ENCODE results near the gene MS4A18. TPM values are rescaled to one million over a fixed set of nuclear protein-coding genes. Genes with fewer than 3 reads are reported as not detected.

The MS4A18 gene
- total RNA-seq, 3 donors from 2014 or later: not detected

- no peaks in the 10 kb centered on the region for H3K9me3 ChIP-seq
- H3K27me3 ChIP-seq: peaks cover 0 to 25% of the 10 kb centered on the region in 2 donors
- no peak overlapping the region for H3K27ac ChIP-seq
- TF ChIP-seq POLR2AphosphoS5 (IDR thresholded peaks at IDR 0.05) (no peak), CTCF (IDR thresholded peaks at IDR 0.05) (no peak), POLR2A (IDR thresholded peaks at IDR 0.05) (no peak)
- no peaks in the 10 kb centered on the region for H3K36me3 ChIP-seq
- no peaks in the 10 kb centered on the region for H3K4me1 ChIP-seq
- H3K4me3 ChIP-seq: no peak overlapping the region
- intact Hi-C loops (cut with DNase I; ENCODE audit: low total_unique reads): no loop called here
- DNase-seq (ENCODE audit: low spot score in 2 of 2): no peak
Measured at GRCh38 chr11:60762851-60763691, 38.6 kb downstream of the MS4A18 start.

- peak in 1 of 2 donors; percentile 19 for DNase-seq (ENCODE audit: low spot score in 2 of 2)
- TF ChIP-seq POLR2A (IDR thresholded peaks at IDR 0.05) (no peak), CTCF (IDR thresholded peaks at IDR 0.05) (no peak)
- Histone ChIP-seq H3K9me3 (no peaks in the 10 kb centered on the region), H3K4me1 (no peaks in the 10 kb centered on the region), H3K36me3 (no peaks in the 10 kb centered on the region), H3K27ac (no peak overlapping the region), H3K4me3 (no peak overlapping the region), H3K27me3 (peaks cover 0 to 27% of the 10 kb centered on the region in 2 donors)
- intact Hi-C loops (cut with DNase I; ENCODE audit: low total_unique reads): no loop called here
Measured at GRCh38 chr11:60763692-60764369, 39.3 kb downstream of the MS4A18 start.

GRCh38 chr11:60764879-60765278 lies 40.4 kb downstream of the MS4A18 start:
- TF ChIP-seq CTCF (IDR thresholded peaks at IDR 0.05) (no peak), POLR2A (IDR thresholded peaks at IDR 0.05) (no peak), POLR2AphosphoS5 (IDR thresholded peaks at IDR 0.05) (no peak)
- Histone ChIP-seq H3K4me3 (no peak overlapping the region), H3K4me1 (no peaks in the 10 kb centered on the region), H3K27me3 (peaks cover 0 to 27% of the 10 kb centered on the region in 2 donors), H3K36me3 (no peaks in the 10 kb centered on the region), H3K9me3 (no peaks in the 10 kb centered on the region), H3K27ac (no peak overlapping the region)
- intact Hi-C loops (cut with DNase I; ENCODE audit: low total_unique reads): no loop called here
- DNase-seq (ENCODE audit: low spot score in 2 of 2): peak in 1 of 2 donors; percentile 14

GRCh38 chr11:60765355-60765754 lies 40.8 kb downstream of the MS4A18 start:
- no peak overlapping the region for H3K27ac ChIP-seq
- no peaks in the 10 kb centered on the region for H3K36me3 ChIP-seq
- no peaks in the 10 kb centered on the region for H3K9me3 ChIP-seq
- peaks cover 0 to 27% of the 10 kb centered on the region in 2 donors for H3K27me3 ChIP-seq
- no peak overlapping the region for H3K4me3 ChIP-seq
- no peak for TF ChIP-seq POLR2AphosphoS5 (IDR thresholded peaks at IDR 0.05)
- TF ChIP-seq POLR2A (IDR thresholded peaks at IDR 0.05): no peak
- TF ChIP-seq CTCF (IDR thresholded peaks at IDR 0.05): no peak
- H3K4me1 ChIP-seq: no peaks in the 10 kb centered on the region
- peak in 1 of 2 donors; percentile 9 for DNase-seq (ENCODE audit: low spot score in 2 of 2)
- intact Hi-C loops (cut with DNase I; ENCODE audit: low total_unique reads): no loop called here

- H3K27ac ChIP-seq: no peak overlapping the region
- no peak for TF ChIP-seq POLR2AphosphoS5 (IDR thresholded peaks at IDR 0.05)
- TF ChIP-seq CTCF (IDR thresholded peaks at IDR 0.05): no peak
- no peak for TF ChIP-seq POLR2A (IDR thresholded peaks at IDR 0.05)
- H3K36me3 ChIP-seq: no peaks in the 10 kb centered on the region
- H3K27me3 ChIP-seq: peaks cover 0 to 27% of the 10 kb centered on the region in 2 donors
- H3K4me1 ChIP-seq: no peaks in the 10 kb centered on the region
- H3K9me3 ChIP-seq: no peaks in the 10 kb centered on the region
- no peak overlapping the region for H3K4me3 ChIP-seq
- intact Hi-C loops (cut with DNase I; ENCODE audit: low total_unique reads): no loop called here
- peak in 1 of 2 donors; percentile 19 for DNase-seq (ENCODE audit: low spot score in 2 of 2)
Measured at GRCh38 chr11:60766547-60766946, 42.0 kb downstream of the MS4A18 start.
